ENCODE measurements around the gene C2. TPM values are rescaled to one million over a fixed set of nuclear protein-coding genes. Genes with fewer than 3 reads are reported as not detected.
"Not testable (repeated sequence)": the region's sequence is repeated elsewhere in the genome, so short reads cannot be mapped to it uniquely, and the experiment has no call there.

C2 gene
- total RNA-seq, 1 experiment from 2014 or later, result 1.3 TPM

GRCh38 chr6:31908791-31909190 is 18.7 kb upstream of the C2 start:
- DNase-seq (ENCODE audit: low spot score) (no peak), ATAC-seq (no peak)
- CTCF ChIA-PET, result interaction anchor here (1.0 to 1.7 kb wide), 2 partner anchors 15 to 37 kb away, joined by 3 to 4 read pairs; partner anchors contain the start of gene CFB
- no peak overlapping the region for H3K27ac Mint-ChIP-seq
- POLR2A ChIA-PET, result no interaction called here
- no peaks in the 10 kb centered on the region for H3K9me3 Mint-ChIP-seq
- no peak overlapping the region for H3K4me3 Mint-ChIP-seq
- TF ChIP-seq GRHL2 (CRISPR knock-in tag; IDR thresholded peaks at IDR 0.05; ENCODE audit: insufficient replicate concordance, severe bottlenecking), result no peak
- TF ChIP-seq, protein P1, sequence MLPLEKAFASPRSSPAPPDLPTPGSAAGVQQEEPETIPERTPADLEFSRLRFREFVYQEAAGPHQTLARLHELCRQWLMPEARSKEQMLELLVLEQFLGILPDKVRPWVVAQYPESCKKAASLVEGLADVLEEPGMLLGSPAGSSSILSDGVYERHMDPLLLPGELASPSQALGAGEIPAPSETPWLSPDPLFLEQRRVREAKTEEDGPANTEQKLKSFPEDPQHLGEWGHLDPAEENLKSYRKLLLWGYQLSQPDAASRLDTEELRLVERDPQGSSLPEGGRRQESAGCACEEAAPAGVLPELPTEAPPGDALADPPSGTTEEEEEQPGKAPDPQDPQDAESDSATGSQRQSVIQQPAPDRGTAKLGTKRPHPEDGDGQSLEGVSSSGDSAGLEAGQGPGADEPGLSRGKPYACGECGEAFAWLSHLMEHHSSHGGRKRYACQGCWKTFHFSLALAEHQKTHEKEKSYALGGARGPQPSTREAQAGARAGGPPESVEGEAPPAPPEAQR (CRISPR knock-in tag; IDR thresholded peaks at IDR 0.05), result no peak
- TF ChIP-seq, protein P2, sequence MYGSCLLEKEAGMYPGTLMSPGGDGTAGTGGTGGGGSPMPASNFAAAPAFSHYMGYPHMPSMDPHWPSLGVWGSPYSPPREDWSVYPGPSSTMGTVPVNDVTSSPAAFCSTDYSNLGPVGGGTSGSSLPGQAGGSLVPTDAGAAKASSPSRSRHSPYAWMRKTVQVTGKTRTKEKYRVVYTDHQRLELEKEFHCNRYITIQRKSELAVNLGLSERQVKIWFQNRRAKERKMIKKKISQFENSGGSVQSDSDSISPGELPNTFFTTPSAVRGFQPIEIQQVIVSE (CRISPR knock-in tag; IDR thresholded peaks at IDR 0.05; ENCODE audit: borderline replicate concordance), result no peak
- TF ChIP-seq, protein P3, sequence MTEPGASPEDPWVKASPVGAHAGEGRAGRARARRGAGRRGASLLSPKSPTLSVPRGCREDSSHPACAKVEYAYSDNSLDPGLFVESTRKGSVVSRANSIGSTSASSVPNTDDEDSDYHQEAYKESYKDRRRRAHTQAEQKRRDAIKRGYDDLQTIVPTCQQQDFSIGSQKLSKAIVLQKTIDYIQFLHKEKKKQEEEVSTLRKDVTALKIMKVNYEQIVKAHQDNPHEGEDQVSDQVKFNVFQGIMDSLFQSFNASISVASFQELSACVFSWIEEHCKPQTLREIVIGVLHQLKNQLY (CRISPR knock-in tag; IDR thresholded peaks at IDR 0.05), result no peak
- TF ChIP-seq FOXK1 (CRISPR knock-in tag; IDR thresholded peaks at IDR 0.05), result no peak
- TF ChIP-seq, protein P4, sequence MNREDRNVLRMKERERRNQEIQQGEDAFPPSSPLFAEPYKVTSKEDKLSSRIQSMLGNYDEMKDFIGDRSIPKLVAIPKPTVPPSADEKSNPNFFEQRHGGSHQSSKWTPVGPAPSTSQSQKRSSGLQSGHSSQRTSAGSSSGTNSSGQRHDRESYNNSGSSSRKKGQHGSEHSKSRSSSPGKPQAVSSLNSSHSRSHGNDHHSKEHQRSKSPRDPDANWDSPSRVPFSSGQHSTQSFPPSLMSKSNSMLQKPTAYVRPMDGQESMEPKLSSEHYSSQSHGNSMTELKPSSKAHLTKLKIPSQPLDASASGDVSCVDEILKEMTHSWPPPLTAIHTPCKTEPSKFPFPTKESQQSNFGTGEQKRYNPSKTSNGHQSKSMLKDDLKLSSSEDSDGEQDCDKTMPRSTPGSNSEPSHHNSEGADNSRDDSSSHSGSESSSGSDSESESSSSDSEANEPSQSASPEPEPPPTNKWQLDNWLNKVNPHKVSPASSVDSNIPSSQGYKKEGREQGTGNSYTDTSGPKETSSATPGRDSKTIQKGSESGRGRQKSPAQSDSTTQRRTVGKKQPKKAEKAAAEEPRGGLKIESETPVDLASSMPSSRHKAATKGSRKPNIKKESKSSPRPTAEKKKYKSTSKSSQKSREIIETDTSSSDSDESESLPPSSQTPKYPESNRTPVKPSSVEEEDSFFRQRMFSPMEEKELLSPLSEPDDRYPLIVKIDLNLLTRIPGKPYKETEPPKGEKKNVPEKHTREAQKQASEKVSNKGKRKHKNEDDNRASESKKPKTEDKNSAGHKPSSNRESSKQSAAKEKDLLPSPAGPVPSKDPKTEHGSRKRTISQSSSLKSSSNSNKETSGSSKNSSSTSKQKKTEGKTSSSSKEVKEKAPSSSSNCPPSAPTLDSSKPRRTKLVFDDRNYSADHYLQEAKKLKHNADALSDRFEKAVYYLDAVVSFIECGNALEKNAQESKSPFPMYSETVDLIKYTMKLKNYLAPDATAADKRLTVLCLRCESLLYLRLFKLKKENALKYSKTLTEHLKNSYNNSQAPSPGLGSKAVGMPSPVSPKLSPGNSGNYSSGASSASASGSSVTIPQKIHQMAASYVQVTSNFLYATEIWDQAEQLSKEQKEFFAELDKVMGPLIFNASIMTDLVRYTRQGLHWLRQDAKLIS (CRISPR knock-in tag; IDR thresholded peaks at IDR 0.05; ENCODE audit: borderline replicate concordance), result no peak
- TF ChIP-seq AR (CRISPR knock-in tag; IDR thresholded peaks at IDR 0.05), result no peak
- no peak for TF ChIP-seq KAT7 (CRISPR knock-in tag; IDR thresholded peaks at IDR 0.05; ENCODE audit: borderline replicate concordance)
- no peak for TF ChIP-seq JAZF1 (CRISPR knock-in tag; IDR thresholded peaks at IDR 0.05)
- TF ChIP-seq, protein P5, sequence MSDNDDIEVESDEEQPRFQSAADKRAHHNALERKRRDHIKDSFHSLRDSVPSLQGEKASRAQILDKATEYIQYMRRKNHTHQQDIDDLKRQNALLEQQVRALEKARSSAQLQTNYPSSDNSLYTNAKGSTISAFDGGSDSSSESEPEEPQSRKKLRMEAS (CRISPR knock-in tag; IDR thresholded peaks at IDR 0.05), result no peak
- TF ChIP-seq, protein P6, sequence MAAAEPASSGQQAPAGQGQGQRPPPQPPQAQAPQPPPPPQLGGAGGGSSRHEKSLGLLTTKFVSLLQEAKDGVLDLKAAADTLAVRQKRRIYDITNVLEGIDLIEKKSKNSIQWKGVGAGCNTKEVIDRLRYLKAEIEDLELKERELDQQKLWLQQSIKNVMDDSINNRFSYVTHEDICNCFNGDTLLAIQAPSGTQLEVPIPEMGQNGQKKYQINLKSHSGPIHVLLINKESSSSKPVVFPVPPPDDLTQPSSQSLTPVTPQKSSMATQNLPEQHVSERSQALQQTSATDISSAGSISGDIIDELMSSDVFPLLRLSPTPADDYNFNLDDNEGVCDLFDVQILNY (CRISPR knock-in tag; IDR thresholded peaks at IDR 0.05), result no peak
- TF ChIP-seq NR1H2 (CRISPR knock-in tag; IDR thresholded peaks at IDR 0.05), result no peak
- no peak for TF ChIP-seq ZNF219 (CRISPR knock-in tag; IDR thresholded peaks at IDR 0.05; ENCODE audit: borderline replicate concordance)
- no peak for TF ChIP-seq TP53 (CRISPR knock-in tag; IDR thresholded peaks at IDR 0.05)
- no peak for TF ChIP-seq ZNF396 (CRISPR knock-in tag; IDR thresholded peaks at IDR 0.05; ENCODE audit: borderline replicate concordance)
- no peak for TF ChIP-seq SMAD4 (CRISPR knock-in tag; IDR thresholded peaks at IDR 0.05)
- peaks cover 7% of the 10 kb centered on the region for H3K4me1 Mint-ChIP-seq
- H3K27me3 Mint-ChIP-seq (ENCODE audit: low read depth), result peaks cover 5% of the 10 kb centered on the region
- no peaks in the 10 kb centered on the region for H3K36me3 Mint-ChIP-seq

GRCh38 chr6:31909298-31909697 is 18.2 kb upstream of the C2 start:
- CTCF ChIA-PET, result interaction anchor here (0.6 to 1.7 kb wide), 3 partner anchors 14 to 44 kb away, joined by 3 to 4 read pairs (median 3); partner anchors contain the start of gene CFB
- ATAC-seq; H3K36me3 Mint-ChIP-seq; H3K4me1 Mint-ChIP-seq; H3K27ac Mint-ChIP-seq; H3K27me3 Mint-ChIP-seq (ENCODE audit: low read depth); H3K4me3 Mint-ChIP-seq; H3K9me3 Mint-ChIP-seq; POLR2A ChIA-PET; DNase-seq (ENCODE audit: low spot score): not testable (repeated sequence)
